ENCODE measurements around the gene BST2. TPM values are rescaled to one million over a fixed set of nuclear protein-coding genes. Genes with fewer than 3 reads are reported as not detected.

BST2 gene
- total RNA-seq, 1 donor = 25.1 TPM

Other genes with a start within 250 kb of the BST2 start
- 8.6 TPM for gene USE1, start 190.3 kb downstream of the BST2 start, total RNA-seq
- gene OCEL1, start 179.4 kb downstream of the BST2 start, total RNA-seq = 2.1 TPM
- 2.1 TPM for gene NR2F6, start 159.7 kb downstream of the BST2 start, total RNA-seq
- under 0.01 TPM for gene USHBP1, start 140.9 kb downstream of the BST2 start, total RNA-seq
- gene BABAM1, start 138.2 kb downstream of the BST2 start, total RNA-seq = 27.3 TPM
- 0.94 TPM for gene ANKLE1, start 123.7 kb downstream of the BST2 start, total RNA-seq
- gene ABHD8, start 102.2 kb downstream of the BST2 start, total RNA-seq = 4.9 TPM
- gene MRPL34, start 99.8 kb downstream of the BST2 start, total RNA-seq = 22.8 TPM
- 13.7 TPM for gene DDA1, start 96.1 kb downstream of the BST2 start, total RNA-seq
- gene ANO8, start 70.8 kb downstream of the BST2 start, total RNA-seq = 5.5 TPM
- 11.3 TPM for gene GTPBP3, start 68.1 kb downstream of the BST2 start, total RNA-seq
- gene PLVAP, start 28.3 kb downstream of the BST2 start, total RNA-seq = 0.63 TPM
- 0.42 TPM for gene CCDC194, start 11.4 kb downstream of the BST2 start, total RNA-seq
- gene MVB12A, start 14.4 kb upstream of the BST2 start, total RNA-seq = 13.1 TPM
- not detected for gene TMEM221, start 43.0 kb upstream of the BST2 start, total RNA-seq
- gene NXNL1, start 55.3 kb upstream of the BST2 start, total RNA-seq = not detected
- 5.8 TPM for gene SLC27A1, start 64.9 kb upstream of the BST2 start, total RNA-seq
- gene PGLS, start 106.0 kb upstream of the BST2 start, total RNA-seq = 43.0 TPM
- gene COLGALT1, start 150.0 kb upstream of the BST2 start, total RNA-seq = 25.3 TPM

All from mononuclear cell (primary cell).